SK-N-SH treated with all-trans-retinoic acid at 6 μM for 48 hours (cell line): ENCODE results near the gene COL11A1.
"Not testable (repeated sequence)": the region's sequence is repeated elsewhere in the genome, so short reads cannot be mapped to it uniquely, and the experiment has no call there.

Experiments used
- CSDC2 ChIP-seq: fragments of 250-450 bp; sonication (Bioruptor Pico); IDR thresholded peaks from 2 replicates; pipeline ENCODE4 v1.5.0; 2020; ENCODE audit warnings: mild to moderate bottlenecking, moderate library complexity
- GLIS3 ChIP-seq: fragments of 250-450 bp; sonication (Bioruptor Pico); IDR thresholded peaks from 2 replicates; pipeline ENCODE4 v1.5.0; 2020; ENCODE audit warnings: mild to moderate bottlenecking, moderate library complexity
- TOX ChIP-seq: fragments of 250-450 bp; sonication (Bioruptor Pico); IDR thresholded peaks from 2 replicates; pipeline ENCODE4 v1.8.0; 2021; ENCODE audit warnings: mild to moderate bottlenecking, moderate library complexity, borderline replicate concordance
- ZC3H10 ChIP-seq: fragments of 250-450 bp; sonication (Bioruptor Pico); IDR thresholded peaks from 2 replicates; pipeline ENCODE4 v1.5.1; 2021; ENCODE audit warnings: mild to moderate bottlenecking, moderate library complexity
- ZFP3 ChIP-seq: fragments of 250-450 bp; sonication (Bioruptor Pico); IDR thresholded peaks from 2 replicates; pipeline ENCODE4 v1.5.0; 2020; ENCODE audit warnings: mild to moderate bottlenecking, moderate library complexity

- not testable (repeated sequence) for TF ChIP-seq GLIS3; ZFP3; ZC3H10; TOX; CSDC2 (CRISPR knock-in tag)
These were observed 175.0 kb downstream of the COL11A1 start for GRCh38 chr1:102933362-102933761.
